Fibroblast of villous mesenchyme (primary cell): Measurements from ENCODE around the gene SLC35B1. TPM values are rescaled to one million over a fixed set of nuclear protein-coding genes. Genes with fewer than 3 reads are reported as not detected.
A peak's percentile ranks its signal among the peaks of the same experiment; 100 is the strongest.

Experiments used
- DNase-seq: peaks from one replicate; pipeline ENCODE4 v3.0.0-alpha.2; 2010; ENCODE audit warnings: low read depth
- H3K4me3 ChIP-seq: 2 replicates; pipeline ENCODE4 v1.5.1; 2011; ENCODE audit warnings: low read depth, mild to moderate bottlenecking, low read length
- total RNA-seq: library from RNA; depleted of rRNA; stranded (reverse); fragments of >200 nt; gene quantifications from 2 replicates; pipeline ENCODE4 v1.2.3, GENCODE V29; 2012
- TF ChIP-seq, protein P1 (sequence below): IDR thresholded peaks from 2 replicates; pipeline ENCODE4 v1.5.1; 2012; ENCODE audit warnings: low read depth, mild to moderate bottlenecking, low read length; ENCODE audit not compliant: insufficient read depth

Gene SLC35B1
- total RNA-seq, 1 donor = 61.3 TPM

DNA sequence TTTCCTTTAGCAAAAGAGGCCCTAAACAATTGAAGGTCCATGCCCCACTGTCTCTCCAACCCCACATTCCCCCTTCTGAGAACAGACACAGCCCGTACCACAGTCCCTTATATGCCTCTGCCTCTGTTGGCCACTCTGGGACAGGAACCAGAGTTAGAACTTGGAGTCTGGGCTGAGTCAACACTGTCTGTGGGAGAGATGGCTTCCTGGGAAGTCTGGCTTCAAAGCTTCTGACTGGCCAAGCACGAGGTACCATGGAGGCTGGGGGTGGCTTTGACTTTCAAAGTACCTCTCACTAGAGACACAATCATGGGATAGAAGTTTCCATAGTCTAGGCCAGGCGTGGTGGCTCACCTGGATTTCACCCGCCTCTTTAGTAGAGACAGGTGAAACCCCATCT, 15.0 kb downstream of the SLC35B1 start:
- H3K4me3 ChIP-seq = no peak overlapping the region
- DNase-seq = no peak
- TF ChIP-seq, protein P1, sequence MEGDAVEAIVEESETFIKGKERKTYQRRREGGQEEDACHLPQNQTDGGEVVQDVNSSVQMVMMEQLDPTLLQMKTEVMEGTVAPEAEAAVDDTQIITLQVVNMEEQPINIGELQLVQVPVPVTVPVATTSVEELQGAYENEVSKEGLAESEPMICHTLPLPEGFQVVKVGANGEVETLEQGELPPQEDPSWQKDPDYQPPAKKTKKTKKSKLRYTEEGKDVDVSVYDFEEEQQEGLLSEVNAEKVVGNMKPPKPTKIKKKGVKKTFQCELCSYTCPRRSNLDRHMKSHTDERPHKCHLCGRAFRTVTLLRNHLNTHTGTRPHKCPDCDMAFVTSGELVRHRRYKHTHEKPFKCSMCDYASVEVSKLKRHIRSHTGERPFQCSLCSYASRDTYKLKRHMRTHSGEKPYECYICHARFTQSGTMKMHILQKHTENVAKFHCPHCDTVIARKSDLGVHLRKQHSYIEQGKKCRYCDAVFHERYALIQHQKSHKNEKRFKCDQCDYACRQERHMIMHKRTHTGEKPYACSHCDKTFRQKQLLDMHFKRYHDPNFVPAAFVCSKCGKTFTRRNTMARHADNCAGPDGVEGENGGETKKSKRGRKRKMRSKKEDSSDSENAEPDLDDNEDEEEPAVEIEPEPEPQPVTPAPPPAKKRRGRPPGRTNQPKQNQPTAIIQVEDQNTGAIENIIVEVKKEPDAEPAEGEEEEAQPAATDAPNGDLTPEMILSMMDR = no peak

DNA sequence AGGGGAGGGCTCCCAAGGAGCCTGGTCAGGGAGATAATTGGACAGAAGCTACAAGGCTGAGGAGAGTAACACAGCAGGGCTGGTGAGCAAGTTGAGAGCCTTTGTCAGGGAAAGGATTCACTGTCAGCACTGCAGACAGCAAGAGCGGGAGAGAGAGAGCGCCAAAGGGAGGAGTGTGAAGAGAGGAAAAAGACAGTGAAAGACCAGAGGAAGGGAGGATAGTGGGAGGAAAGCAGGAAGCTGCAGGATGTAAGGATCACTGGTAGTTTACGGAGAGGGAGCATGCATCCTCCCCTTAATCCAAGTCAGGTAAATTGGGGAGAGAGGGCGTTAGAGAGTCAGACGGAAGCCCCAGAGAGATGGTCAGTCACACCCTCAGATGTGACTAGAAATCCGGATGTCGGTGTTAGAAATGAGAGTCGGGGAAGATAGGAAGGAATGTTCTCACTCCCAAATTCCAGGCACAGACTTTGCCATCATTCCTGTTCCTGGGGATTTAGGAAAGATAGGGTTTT, 16.0 kb downstream of the SLC35B1 start:
- H3K4me3 ChIP-seq = no peak overlapping the region
- no peak for DNase-seq

DNA sequence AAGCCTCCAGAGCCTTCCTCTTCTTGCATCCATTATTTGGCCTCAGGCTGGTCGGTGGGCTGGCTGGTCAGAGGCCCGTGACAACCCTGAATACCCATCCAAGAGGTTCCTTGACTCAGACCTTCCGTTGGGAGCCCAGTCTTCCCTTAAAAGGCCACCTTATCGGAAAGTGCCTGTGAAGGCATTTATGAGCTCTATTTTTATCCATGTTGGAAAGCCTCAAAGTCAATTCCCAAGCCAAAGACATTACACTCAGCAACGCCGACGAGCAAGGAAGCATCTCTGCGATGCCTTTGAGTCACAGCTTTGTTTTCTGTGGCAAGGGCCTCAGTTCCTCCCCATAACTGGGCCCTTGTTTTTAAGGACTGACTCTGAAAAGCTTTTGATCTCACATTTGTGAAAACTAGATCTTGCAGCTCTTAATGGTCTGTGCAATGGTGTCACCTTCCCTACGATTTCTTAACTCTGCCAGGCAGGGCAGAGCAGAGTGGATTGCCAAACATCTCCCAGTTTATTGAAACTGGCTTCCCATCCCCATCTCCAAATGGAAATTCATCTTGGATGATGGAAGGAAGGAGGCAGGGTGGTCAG, 16.6 kb downstream of the SLC35B1 start:
- H3K4me3 ChIP-seq = no peak overlapping the region
- peak; percentile 90 for DNase-seq
- TF ChIP-seq, protein P1 = no peak

More for the DNA sequence above, 16.0 kb downstream of the SLC35B1 start:
- TF ChIP-seq, protein P1 = no peak

DNA sequence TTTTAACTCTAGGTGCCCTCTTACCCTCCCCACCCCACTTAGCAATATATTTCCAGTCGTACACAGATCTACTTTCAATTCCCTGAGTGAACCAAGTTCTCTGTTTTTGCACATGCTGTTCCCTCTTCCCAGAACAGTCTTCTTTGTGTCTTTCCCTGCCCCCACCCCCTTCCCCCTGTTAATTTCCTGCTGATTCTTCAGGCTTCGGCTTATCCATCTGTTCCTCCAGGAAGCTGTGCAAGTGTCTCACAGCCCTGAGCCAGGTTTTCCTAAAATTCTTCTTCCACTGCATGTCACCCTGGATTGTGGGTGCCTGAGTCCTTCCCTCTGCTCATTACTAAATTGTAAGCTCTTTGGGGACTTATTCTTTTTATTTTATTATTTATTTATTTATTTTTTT, 17.5 kb downstream of the SLC35B1 start:
- no peak overlapping the region for H3K4me3 ChIP-seq
- TF ChIP-seq, protein P1 = no peak
- DNase-seq = no peak

DNA sequence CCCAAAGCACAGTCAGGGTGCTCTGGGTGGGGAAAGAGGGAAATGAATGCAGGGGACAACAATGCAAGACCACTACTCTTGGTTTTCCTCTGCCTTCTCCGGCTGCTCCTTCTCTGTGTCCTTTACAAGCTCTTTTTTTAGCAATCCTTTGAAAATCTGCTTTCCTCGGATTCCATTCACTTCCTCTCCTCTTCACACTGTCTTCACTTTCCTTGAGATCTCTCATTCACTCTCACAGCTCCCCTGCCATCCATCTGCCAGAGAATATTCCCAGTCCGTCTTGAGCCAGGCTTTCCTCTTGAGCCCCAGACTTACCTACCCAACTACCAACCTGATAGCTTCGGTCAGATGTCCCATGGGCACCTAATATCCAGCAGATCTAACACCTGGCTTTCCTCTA, 18.9 kb downstream of the SLC35B1 start:
- TF ChIP-seq, protein P1 = no peak
- no peak for DNase-seq
- H3K4me3 ChIP-seq = no peak overlapping the region

DNA sequence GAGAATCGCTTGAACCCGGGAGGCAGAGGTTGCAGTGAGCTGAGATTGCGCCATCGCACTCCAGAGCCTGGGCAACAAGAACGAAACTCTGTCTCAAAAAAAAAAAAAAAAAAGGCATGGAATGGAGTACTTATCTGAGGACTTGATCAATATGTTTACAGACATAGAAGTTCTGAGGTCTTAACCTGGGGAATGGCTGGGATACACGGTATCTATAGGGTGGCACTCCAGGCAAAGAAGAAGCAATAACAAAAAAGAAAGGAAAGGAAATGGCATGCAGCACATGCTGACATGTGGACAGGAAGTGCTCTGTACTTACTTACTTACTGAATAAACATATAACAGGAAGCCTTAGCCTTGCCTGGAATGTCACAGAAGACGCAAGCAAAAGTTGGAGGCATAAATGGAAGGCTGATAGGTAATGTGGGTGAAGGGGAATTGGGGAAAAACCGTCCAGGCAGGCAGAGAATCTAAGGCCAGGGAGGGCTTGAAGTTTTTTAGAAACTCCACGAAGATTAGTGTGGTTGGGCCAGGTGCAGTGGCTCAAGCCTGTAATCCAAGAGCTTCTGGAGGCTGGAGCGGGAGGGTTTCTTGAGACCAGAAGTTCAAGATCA, 19.8 kb downstream of the SLC35B1 start:
- H3K4me3 ChIP-seq = no peak overlapping the region
- peak; percentile 86 for DNase-seq
- TF ChIP-seq, protein P1 = no peak
